Keratinocyte (primary cell): ENCODE results near the gene ZNF619.

Source experiments
- CTCF ChIP-seq, 3 experiments: IDR thresholded peaks in 1 of 3; conservative IDR thresholded peaks in 1 of 3; optimal IDR thresholded peaks in 1 of 3; 2 replicates in 2 of 3; 3 replicates in 1 of 3; pipeline versions ENCODE3 to v1.5.1; 2011; ENCODE audit warnings: low read length in 3 of 3, mild to moderate bottlenecking in 3 of 3, moderate library complexity in 2 of 3, control low read depth in 1 of 3, inconsistent platforms in 1 of 3; ENCODE audit not compliant: insufficient read depth in 2 of 3; ENCODE audit errors: extremely low read depth in 1 of 3
- EZH2 ChIP-seq: IDR thresholded peaks from one replicate; pipeline ENCODE4 v1.6.1; 2012; ENCODE audit warnings: inconsistent platforms, mild to moderate bottlenecking, low read length, moderate library complexity

- TF ChIP-seq EZH2: no peak
- no peak for TF ChIP-seq CTCF (optimal IDR thresholded peaks at IDR 0.05 in 1 of 3, IDR thresholded peaks at IDR 0.05 in 1 of 3, conservative IDR thresholded peaks at IDR 0.05 in 1 of 3; ENCODE audit: extremely low read depth in 1 of 3, insufficient read depth in 2 of 3, low read length in 3 of 3)
These were observed 34.3 kb downstream of the ZNF619 start for GRCh38 chr3:40511031-40511718.
